K562 (cell line): ENCODE measurements around the gene LDOC1.

Source experiments
- CXXC5 ChIP-seq: fragments of 250-450 bp; sonication (Bioruptor Pico); IDR thresholded peaks from 2 replicates; pipeline ENCODE4 v1.8.0; 2022; ENCODE audit warnings: inconsistent platforms, mild to moderate bottlenecking, moderate library complexity
- EP300 ChIP-seq: IDR thresholded peaks from 2 replicates; pipeline ENCODE4 v1.6.1; 2012; ENCODE audit warnings: low read length, improper control_type of control experiment
- EZH2 ChIP-seq: IDR thresholded peaks from 2 replicates; pipeline ENCODE4 v1.6.1; 2012; ENCODE audit warnings: low read depth, mild to moderate bottlenecking, inconsistent platforms, low read length, borderline replicate concordance
- HDAC1 ChIP-seq, 2 experiments: fragments of 450-650 bp; IDR thresholded peaks; 2 replicates each; pipeline ENCODE4 v1.6.1; 2016 to 2017; ENCODE audit warnings: inconsistent platforms in 1 of 2, mild to moderate bottlenecking in 1 of 2, moderate library complexity in 1 of 2
- RBM22 ChIP-seq: fragments of 200-400 bp; formaldehyde crosslinking; IDR thresholded peaks from 2 replicates; pipeline ENCODE4 v1.6.1; 2018; ENCODE audit warnings: low read length, low read depth; ENCODE audit not compliant: poor library complexity, severe bottlenecking
- ZKSCAN1 ChIP-seq: fragments of 150-350 bp; IDR thresholded peaks from 2 replicates; pipeline ENCODE4 v1.6.1; 2016; ENCODE audit warnings: low read depth, low read length
- TF ChIP-seq, protein P1 (sequence below), 2 experiments: fragments of 450-650 bp in 1 of 2; sonication (generic) in 1 of 2; formaldehyde crosslinking in 1 of 2; IDR thresholded peaks in 1 of 2; conservative IDR thresholded peaks in 1 of 2; 2 replicates each; pipeline versions ENCODE4 v1.6.1 to v1.8.1; 2016 to 2023; ENCODE audit warnings: mild to moderate bottlenecking in 2 of 2, moderate library complexity in 2 of 2, inconsistent platforms in 1 of 2, missing genetic modification reagents in 1 of 2
- TF ChIP-seq, protein P2 (sequence below): fragments of 250-450 bp; sonication (Bioruptor Pico); IDR thresholded peaks from 2 replicates; pipeline ENCODE4 v1.8.0; 2022; ENCODE audit warnings: moderate library complexity, mild to moderate bottlenecking, inconsistent platforms

DNA sequence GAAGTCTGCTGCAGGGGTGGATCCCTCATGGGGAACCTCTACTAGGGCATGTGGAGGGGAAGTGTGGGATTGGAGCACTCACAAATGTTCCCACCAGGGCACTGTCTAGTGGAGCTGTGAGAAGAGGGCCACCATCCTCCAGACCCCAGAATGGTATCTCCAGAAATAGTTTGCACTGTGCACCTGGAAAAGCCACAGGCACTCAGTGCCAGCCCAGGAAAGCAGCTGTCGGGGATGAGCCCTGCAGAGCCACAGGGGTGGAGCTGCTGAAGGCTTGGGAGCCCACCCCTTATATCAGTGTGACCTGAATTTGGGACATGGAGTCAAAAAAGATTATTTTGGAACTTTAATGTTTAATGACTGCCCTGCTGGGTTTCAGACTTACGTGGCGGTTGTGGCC lies 25.0 kb upstream of the LDOC1 start:
- TF ChIP-seq, protein P1, sequence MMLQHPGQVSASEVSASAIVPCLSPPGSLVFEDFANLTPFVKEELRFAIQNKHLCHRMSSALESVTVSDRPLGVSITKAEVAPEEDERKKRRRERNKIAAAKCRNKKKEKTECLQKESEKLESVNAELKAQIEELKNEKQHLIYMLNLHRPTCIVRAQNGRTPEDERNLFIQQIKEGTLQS (IDR thresholded peaks at IDR 0.05) = no peak
- TF ChIP-seq, protein P1 (CRISPR knock-in tag; conservative IDR thresholded peaks at IDR 0.05) = no peak
- TF ChIP-seq HDAC1 (IDR thresholded peaks at IDR 0.05) (no peak), EP300 (no peak), CXXC5 (CRISPR knock-in tag) (no peak), EZH2 (no peak), RBM22 (no peak), ZKSCAN1 (no peak)
- TF ChIP-seq, protein P2, sequence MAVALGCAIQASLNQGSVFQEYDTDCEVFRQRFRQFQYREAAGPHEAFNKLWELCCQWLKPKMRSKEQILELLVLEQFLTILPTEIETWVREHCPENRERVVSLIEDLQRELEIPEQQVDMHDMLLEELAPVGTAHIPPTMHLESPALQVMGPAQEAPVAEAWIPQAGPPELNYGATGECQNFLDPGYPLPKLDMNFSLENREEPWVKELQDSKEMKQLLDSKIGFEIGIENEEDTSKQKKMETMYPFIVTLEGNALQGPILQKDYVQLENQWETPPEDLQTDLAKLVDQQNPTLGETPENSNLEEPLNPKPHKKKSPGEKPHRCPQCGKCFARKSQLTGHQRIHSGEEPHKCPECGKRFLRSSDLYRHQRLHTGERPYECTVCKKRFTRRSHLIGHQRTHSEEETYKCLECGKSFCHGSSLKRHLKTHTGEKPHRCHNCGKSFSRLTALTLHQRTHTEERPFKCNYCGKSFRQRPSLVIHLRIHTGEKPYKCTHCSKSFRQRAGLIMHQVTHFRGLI = no peak
